Measurements from ENCODE around the gene RAB8B. TPM values are rescaled to one million over a fixed set of nuclear protein-coding genes. Genes with fewer than 3 reads are reported as not detected.

RAB8B gene
- total and polyA plus RNA-seq, 10 of the 15 experiments (the other 5 are each of a cell fraction or from before 2014, with no cell fraction given), result 17.8 to 104 (median 65.1) TPM

GRCh38 chr15:63274427-63274826, 85.0 kb downstream of the RAB8B start:
- Histone ChIP-seq H2AFZ (ENCODE audit: control insufficient read depth, low read depth, low read length) (no peak overlapping the region), H3K9me3 (replicated peaks; ENCODE audit: control insufficient read depth, insufficient read depth, low read length) (no peaks in the 10 kb centered on the region), H3K4me1 (ENCODE audit: control insufficient read depth, insufficient read depth, low read length) (peaks cover 4% of the 10 kb centered on the region; the same call in 1 of the 2 replicates), H4K20me1 (ENCODE audit: control insufficient read depth, insufficient read depth) (no peaks in the 10 kb centered on the region), H3K36me3 (ENCODE audit: control insufficient read depth in 2 of 2, insufficient read depth in 2 of 2, low read length in 1 of 2) (no peaks in the 10 kb centered on the region), H3K4me2 (ENCODE audit: control insufficient read depth, insufficient read depth) (no peak overlapping the region), H3K4me3 (no peak overlapping the region), H3K27ac (ENCODE audit: control insufficient read depth, insufficient read depth) (no peak overlapping the region), H3K27me3 (replicated peaks in 1 of 2; ENCODE audit: control insufficient read depth in 2 of 2, insufficient read depth in 2 of 2, low read length in 1 of 2) (no peaks in the 10 kb centered on the region), H3K79me2 (ENCODE audit: control insufficient read depth, insufficient read depth, low read length) (no peaks in the 10 kb centered on the region), H3K9ac (ENCODE audit: control insufficient read depth, insufficient read depth, low read length) (no peak overlapping the region)
- ATAC-seq (no peak), FAIRE-seq (no peak), DNase-seq (ENCODE audit: low read depth, low spot score) (no peak)
- ChIA-PET SMC1A (ENCODE audit: uncharacterized antibody, unreplicated experiment) (interaction anchor here (1.8 to 2.6 kb wide), 3 partner anchors 64 to 130 kb away, joined by 6 to 9 read pairs (median 8); no protein-coding TSS in a partner anchor), RAD21 (ENCODE audit: unreplicated experiment) (no interaction called here), CTCF (interaction anchor here (1.2 to 3.2 kb wide), 3 partner anchors 78 to 227 kb away, joined by 4 to 13 read pairs (median 5); no protein-coding TSS in a partner anchor), POLR2A (no interaction called here)
- in situ Hi-C loops (cut with MboI), result no loop called here
- BruUV-seq (replicated peaks), result no TSS peak
- WGBS (ENCODE audit: insufficient coverage, insufficient replicate concordance, low lambda C conversion rate, missing lambda C conversion rate), result 98% methylated on average over 3 of the region's 3 CpGs
- intact Hi-C loops (cut with micrococcal nuclease; ENCODE audit: unreplicated experiment), result loop anchor here (10.0 kb wide), 1 partner anchor 120 kb away; the partner anchor contains the start of gene RPS27L
- TF ChIP-seq HDAC2 (IDR thresholded peaks at IDR 0.05), result no peak
- TF ChIP-seq MTA2 (IDR thresholded peaks at IDR 0.05; ENCODE audit: low read depth), result no peak
- TF ChIP-seq RAD51 (IDR thresholded peaks at IDR 0.05), result no peak
- no peak for TF ChIP-seq EP300 (IDR thresholded peaks at IDR 0.05; ENCODE audit: borderline replicate concordance in 1 of 2, control insufficient read depth in 1 of 2, low read depth in 2 of 2, low read length in 2 of 2)
- TF ChIP-seq JUND (IDR thresholded peaks at IDR 0.05; ENCODE audit: low read depth, low read length), result no peak
- no peak for TF ChIP-seq PKNOX1 (IDR thresholded peaks at IDR 0.05)
- no peak for TF ChIP-seq ZNF687 (IDR thresholded peaks at IDR 0.05)
- no peak for TF ChIP-seq MLLT1 (IDR thresholded peaks at IDR 0.05)
- no peak for TF ChIP-seq FOXK2 (IDR thresholded peaks at IDR 0.05)
- TF ChIP-seq NRF1 (conservative IDR thresholded peaks at IDR 0.05; ENCODE audit: low read depth, low read length), result no peak
- no peak for TF ChIP-seq ATF3 (IDR thresholded peaks at IDR 0.05; ENCODE audit: borderline replicate concordance, extremely low read depth, low read depth, low read length)

Data from GM12878 (cell line).